PFSK-1 (cell line): ENCODE measurements around the gene HSD17B12.

Experiments
- POLR2AphosphoS5 ChIP-seq: IDR thresholded peaks from 2 replicates; pipeline ENCODE4 v1.6.1; 2012; ENCODE audit warnings: low read depth, mild to moderate bottlenecking, control low read depth, low read length, moderate library complexity
- SIN3A ChIP-seq: IDR thresholded peaks from 2 replicates; pipeline ENCODE4 v1.6.1; 2012; ENCODE audit warnings: mild to moderate bottlenecking, low read length, moderate library complexity, borderline replicate concordance; ENCODE audit not compliant: insufficient read depth
- TAF1 ChIP-seq: IDR thresholded peaks from 2 replicates; pipeline ENCODE4 v1.6.1; 2012; ENCODE audit warnings: low read length, control low read depth, borderline replicate concordance; ENCODE audit not compliant: insufficient read depth
- TF ChIP-seq, protein P1 (sequence below), 2 experiments: IDR thresholded peaks; 2 replicates each; pipeline versions ENCODE4 v1.6.1 to v1.8.0; 2011 to 2012; ENCODE audit warnings: low read depth in 2 of 2, low read length in 2 of 2, control low read depth in 1 of 2, inconsistent platforms in 1 of 2, mild to moderate bottlenecking in 1 of 2, moderate library complexity in 1 of 2; ENCODE audit not compliant: insufficient read depth in 1 of 2

DNA sequence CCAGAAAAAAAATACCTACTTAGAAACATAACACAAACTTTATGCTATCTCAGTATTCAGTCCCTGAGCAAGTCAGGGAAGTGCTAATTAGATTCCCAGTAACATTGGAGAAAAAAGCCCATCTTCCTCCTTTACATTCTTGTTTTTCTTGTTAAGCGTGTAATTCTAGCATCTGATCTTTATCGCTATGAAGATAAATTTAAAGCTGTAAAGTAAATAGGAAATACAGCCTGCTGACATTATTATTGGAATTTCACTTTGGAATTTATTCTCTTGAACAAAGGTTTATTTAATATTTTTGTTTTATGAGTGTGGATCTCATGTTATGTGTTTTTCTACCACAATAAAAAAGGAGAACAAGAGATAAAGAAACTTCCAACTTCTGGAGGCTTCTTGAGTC, 214.0 kb downstream of the HSD17B12 start:
- no peak for TF ChIP-seq SIN3A
- TF ChIP-seq POLR2AphosphoS5: no peak
- TF ChIP-seq, protein P1, sequence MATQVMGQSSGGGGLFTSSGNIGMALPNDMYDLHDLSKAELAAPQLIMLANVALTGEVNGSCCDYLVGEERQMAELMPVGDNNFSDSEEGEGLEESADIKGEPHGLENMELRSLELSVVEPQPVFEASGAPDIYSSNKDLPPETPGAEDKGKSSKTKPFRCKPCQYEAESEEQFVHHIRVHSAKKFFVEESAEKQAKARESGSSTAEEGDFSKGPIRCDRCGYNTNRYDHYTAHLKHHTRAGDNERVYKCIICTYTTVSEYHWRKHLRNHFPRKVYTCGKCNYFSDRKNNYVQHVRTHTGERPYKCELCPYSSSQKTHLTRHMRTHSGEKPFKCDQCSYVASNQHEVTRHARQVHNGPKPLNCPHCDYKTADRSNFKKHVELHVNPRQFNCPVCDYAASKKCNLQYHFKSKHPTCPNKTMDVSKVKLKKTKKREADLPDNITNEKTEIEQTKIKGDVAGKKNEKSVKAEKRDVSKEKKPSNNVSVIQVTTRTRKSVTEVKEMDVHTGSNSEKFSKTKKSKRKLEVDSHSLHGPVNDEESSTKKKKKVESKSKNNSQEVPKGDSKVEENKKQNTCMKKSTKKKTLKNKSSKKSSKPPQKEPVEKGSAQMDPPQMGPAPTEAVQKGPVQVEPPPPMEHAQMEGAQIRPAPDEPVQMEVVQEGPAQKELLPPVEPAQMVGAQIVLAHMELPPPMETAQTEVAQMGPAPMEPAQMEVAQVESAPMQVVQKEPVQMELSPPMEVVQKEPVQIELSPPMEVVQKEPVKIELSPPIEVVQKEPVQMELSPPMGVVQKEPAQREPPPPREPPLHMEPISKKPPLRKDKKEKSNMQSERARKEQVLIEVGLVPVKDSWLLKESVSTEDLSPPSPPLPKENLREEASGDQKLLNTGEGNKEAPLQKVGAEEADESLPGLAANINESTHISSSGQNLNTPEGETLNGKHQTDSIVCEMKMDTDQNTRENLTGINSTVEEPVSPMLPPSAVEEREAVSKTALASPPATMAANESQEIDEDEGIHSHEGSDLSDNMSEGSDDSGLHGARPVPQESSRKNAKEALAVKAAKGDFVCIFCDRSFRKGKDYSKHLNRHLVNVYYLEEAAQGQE (IDR thresholded peaks at IDR 0.05; ENCODE audit: insufficient read depth in 1 of 2, low read depth in 2 of 2, low read length in 2 of 2): no peak
- no peak for TF ChIP-seq TAF1
